ENCODE measurements around the gene RGS6. TPM values are rescaled to one million over a fixed set of nuclear protein-coding genes. Genes with fewer than 3 reads are reported as not detected.

Gene RGS6
- total RNA-seq, 1 donor from 2014 or later: 5.1 TPM

GRCh38 chr14:72401632-72402376 is 469.6 kb downstream of the RGS6 start:
- no peaks in the 10 kb centered on the region for H3K36me3 Mint-ChIP-seq (ENCODE audit: insufficient read depth)
- no peak for TF ChIP-seq CTCF (IDR thresholded peaks at IDR 0.05; ENCODE audit: unreplicated experiment)
- no peak overlapping the region for H3K27ac Mint-ChIP-seq
- peaks cover 5% of the 10 kb centered on the region for H3K27me3 Mint-ChIP-seq
- no peak for DNase-seq (ENCODE audit: low spot score, unreplicated experiment)
- H3K9me3 Mint-ChIP-seq (ENCODE audit: low read depth): peaks cover 4% of the 10 kb centered on the region
- H3K4me3 Mint-ChIP-seq (ENCODE audit: low read depth): no peak overlapping the region
- no peaks in the 10 kb centered on the region for H3K4me1 Mint-ChIP-seq (ENCODE audit: low read depth)

GRCh38 chr14:72402377-72402772 is 470.1 kb downstream of the RGS6 start:
- Mint-ChIP-seq H3K36me3 (ENCODE audit: insufficient read depth) (no peaks in the 10 kb centered on the region), H3K27ac (no peak overlapping the region), H3K9me3 (ENCODE audit: low read depth) (peaks cover 2% of the 10 kb centered on the region), H3K4me1 (ENCODE audit: low read depth) (no peaks in the 10 kb centered on the region), H3K27me3 (peaks cover 5% of the 10 kb centered on the region), H3K4me3 (ENCODE audit: low read depth) (no peak overlapping the region)
- no peak for DNase-seq (ENCODE audit: low spot score, unreplicated experiment)
- TF ChIP-seq CTCF (IDR thresholded peaks at IDR 0.05; ENCODE audit: unreplicated experiment): no peak

- H3K27me3 Mint-ChIP-seq: peaks cover 5% of the 10 kb centered on the region
- no peaks in the 10 kb centered on the region for H3K4me1 Mint-ChIP-seq (ENCODE audit: low read depth)
- peaks cover 5% of the 10 kb centered on the region for H3K9me3 Mint-ChIP-seq (ENCODE audit: low read depth)
- TF ChIP-seq CTCF (IDR thresholded peaks at IDR 0.05; ENCODE audit: unreplicated experiment): no peak
- peaks cover 1% of the 10 kb centered on the region for H3K36me3 Mint-ChIP-seq (ENCODE audit: insufficient read depth)
- DNase-seq (ENCODE audit: low spot score, unreplicated experiment): no peak
- H3K4me3 Mint-ChIP-seq (ENCODE audit: low read depth): no peak overlapping the region
- H3K27ac Mint-ChIP-seq: no peak overlapping the region
Observed at GRCh38 chr14:72404106-72404774, 472.0 kb downstream of the RGS6 start.

GRCh38 chr14:72404998-72405397 is 472.8 kb downstream of the RGS6 start:
- DNase-seq (ENCODE audit: low spot score, unreplicated experiment): no peak
- H3K27ac Mint-ChIP-seq: no peak overlapping the region

GRCh38 chr14:72408020-72408419 is 475.8 kb downstream of the RGS6 start:
- H3K36me3 Mint-ChIP-seq (ENCODE audit: insufficient read depth): peaks cover 1% of the 10 kb centered on the region
- no peak overlapping the region for H3K27ac Mint-ChIP-seq
- H3K4me3 Mint-ChIP-seq (ENCODE audit: low read depth): no peak overlapping the region
- no peak for TF ChIP-seq CTCF (IDR thresholded peaks at IDR 0.05; ENCODE audit: unreplicated experiment)
- H3K4me1 Mint-ChIP-seq (ENCODE audit: low read depth): no peaks in the 10 kb centered on the region
- peaks cover 5% of the 10 kb centered on the region for H3K9me3 Mint-ChIP-seq (ENCODE audit: low read depth)
- peaks cover 5% of the 10 kb centered on the region for H3K27me3 Mint-ChIP-seq
- DNase-seq (ENCODE audit: low spot score, unreplicated experiment): no peak

More at GRCh38 chr14:72404998-72405397, 472.8 kb downstream of the RGS6 start:
- Mint-ChIP-seq H3K27me3 (peaks cover 5% of the 10 kb centered on the region), H3K4me1 (ENCODE audit: low read depth) (no peaks in the 10 kb centered on the region), H3K4me3 (ENCODE audit: low read depth) (no peak overlapping the region), H3K36me3 (ENCODE audit: insufficient read depth) (peaks cover 1% of the 10 kb centered on the region), H3K9me3 (ENCODE audit: low read depth) (peaks cover 5% of the 10 kb centered on the region)
- no peak for TF ChIP-seq CTCF (IDR thresholded peaks at IDR 0.05; ENCODE audit: unreplicated experiment)

All from progenitor cell of endocrine pancreas (in vitro differentiated cells).